Measurements from ENCODE around the gene CHST9.

Gene CHST9

GRCh38 chr18:26919201-26919600, 265.9 kb downstream of the CHST9 start:
- peak overlapping the region; percentile 63 for H3K27ac ChIP-seq
- TF ChIP-seq, protein P1, sequence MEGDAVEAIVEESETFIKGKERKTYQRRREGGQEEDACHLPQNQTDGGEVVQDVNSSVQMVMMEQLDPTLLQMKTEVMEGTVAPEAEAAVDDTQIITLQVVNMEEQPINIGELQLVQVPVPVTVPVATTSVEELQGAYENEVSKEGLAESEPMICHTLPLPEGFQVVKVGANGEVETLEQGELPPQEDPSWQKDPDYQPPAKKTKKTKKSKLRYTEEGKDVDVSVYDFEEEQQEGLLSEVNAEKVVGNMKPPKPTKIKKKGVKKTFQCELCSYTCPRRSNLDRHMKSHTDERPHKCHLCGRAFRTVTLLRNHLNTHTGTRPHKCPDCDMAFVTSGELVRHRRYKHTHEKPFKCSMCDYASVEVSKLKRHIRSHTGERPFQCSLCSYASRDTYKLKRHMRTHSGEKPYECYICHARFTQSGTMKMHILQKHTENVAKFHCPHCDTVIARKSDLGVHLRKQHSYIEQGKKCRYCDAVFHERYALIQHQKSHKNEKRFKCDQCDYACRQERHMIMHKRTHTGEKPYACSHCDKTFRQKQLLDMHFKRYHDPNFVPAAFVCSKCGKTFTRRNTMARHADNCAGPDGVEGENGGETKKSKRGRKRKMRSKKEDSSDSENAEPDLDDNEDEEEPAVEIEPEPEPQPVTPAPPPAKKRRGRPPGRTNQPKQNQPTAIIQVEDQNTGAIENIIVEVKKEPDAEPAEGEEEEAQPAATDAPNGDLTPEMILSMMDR (conservative IDR thresholded peaks at IDR 0.05), result no peak

- TF ChIP-seq, protein P1 (conservative IDR thresholded peaks at IDR 0.05), result no peak
- H3K27ac ChIP-seq, result no peak overlapping the region
These were observed 273.3 kb downstream of the CHST9 start for GRCh38 chr18:26911840-26912239.

GRCh38 chr18:26909599-26910290, 275.4 kb downstream of the CHST9 start:
- H3K27ac ChIP-seq, result no peak overlapping the region
- TF ChIP-seq, protein P1 (conservative IDR thresholded peaks at IDR 0.05), result no peak

DNA sequence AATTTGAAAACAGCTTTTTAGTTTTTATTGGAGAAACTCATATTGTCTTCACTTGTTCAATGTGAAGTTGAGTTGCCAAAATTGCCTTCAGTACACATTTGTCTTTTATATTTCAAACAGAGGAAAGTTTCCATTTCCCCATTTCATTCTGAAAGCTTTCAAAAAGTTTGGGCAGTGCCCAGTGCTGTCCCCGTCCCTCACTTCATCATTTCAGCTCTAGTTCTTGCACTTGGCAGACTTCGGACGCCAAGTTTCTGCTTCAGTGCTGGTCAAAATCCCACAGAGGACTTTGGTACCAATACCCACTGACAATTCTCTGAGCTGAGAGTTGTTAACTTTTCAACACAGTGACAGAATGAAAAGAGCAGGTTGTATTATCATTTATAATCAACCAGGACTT, 276.2 kb downstream of the CHST9 start:
- TF ChIP-seq, protein P1 (conservative IDR thresholded peaks at IDR 0.05), result no peak
- H3K27ac ChIP-seq, result no peak overlapping the region

DNA sequence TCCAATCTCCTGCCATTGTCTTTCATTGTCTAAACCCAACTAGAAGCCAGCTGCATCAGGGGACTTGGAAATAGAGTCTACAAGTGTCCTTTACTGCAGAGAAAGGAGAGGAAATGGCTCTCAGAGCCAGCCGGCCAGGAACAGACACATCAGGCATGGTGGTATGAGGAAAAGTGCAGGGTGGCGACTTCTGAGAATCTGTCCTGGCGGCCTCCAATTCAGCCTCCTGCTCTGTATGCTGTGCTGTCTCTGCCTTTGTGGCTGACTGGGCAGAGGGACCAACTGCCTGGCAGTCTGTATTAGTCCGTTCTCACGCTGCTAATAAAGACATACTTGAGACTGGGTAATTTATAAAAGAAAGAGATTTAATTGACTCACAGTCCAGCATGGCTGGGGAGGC, 282.8 kb downstream of the CHST9 start:
- TF ChIP-seq, protein P1 (conservative IDR thresholded peaks at IDR 0.05), result no peak
- no peak overlapping the region for H3K27ac ChIP-seq

DNA sequence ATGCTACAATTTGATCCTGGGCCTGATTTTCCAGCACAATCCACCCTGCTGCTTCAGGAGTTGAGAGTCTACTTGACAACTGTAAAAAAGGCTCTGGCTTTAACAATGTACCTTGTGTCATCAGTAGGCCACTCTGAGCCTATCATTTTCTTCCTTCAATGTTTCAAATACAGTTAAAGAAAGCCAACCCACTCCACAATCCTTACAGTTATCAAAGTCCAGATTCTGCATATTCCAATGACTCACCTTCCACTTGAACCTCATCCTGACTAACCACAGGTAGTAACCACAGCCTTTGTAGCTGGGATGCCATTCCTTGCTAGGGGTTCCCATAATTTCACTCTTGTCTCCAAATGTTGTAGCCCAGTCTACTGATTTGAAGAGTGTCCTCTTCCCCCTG, 284.1 kb downstream of the CHST9 start:
- TF ChIP-seq, protein P1 (conservative IDR thresholded peaks at IDR 0.05), result no peak
- H3K27ac ChIP-seq, result no peak overlapping the region

- H3K27ac ChIP-seq, result no peak overlapping the region
- TF ChIP-seq, protein P1 (conservative IDR thresholded peaks at IDR 0.05), result no peak
These were observed 290.7 kb downstream of the CHST9 start for GRCh38 chr18:26894426-26894825.

Measured in VCaP (cell line).